PC-3 (cell line): ENCODE results near the gene FKTN.

ENCODE experiments used
- CTCF ChIP-seq: fragments of 300-600 bp; sonication (generic); conservative IDR thresholded peaks from 2 replicates; pipeline ENCODE4 v1.5.1; 2017; ENCODE audit warnings: antibody characterized with exemption, low read depth, mild to moderate bottlenecking, low read length
- EZH2 ChIP-seq: fragments of 300-600 bp; sonication (generic); IDR thresholded peaks from one replicate; pipeline ENCODE4 v1.6.1; 2017; ENCODE audit warnings: antibody characterized with exemption, mild to moderate bottlenecking, low read length; ENCODE audit not compliant: unreplicated experiment
- EZH2phosphoT487 ChIP-seq: fragments of 300-600 bp; sonication (generic); IDR thresholded peaks from 2 replicates; pipeline ENCODE4 v1.6.1; 2018; ENCODE audit warnings: mild to moderate bottlenecking, antibody characterized with exemption, low read length, borderline replicate concordance

- no peak for TF ChIP-seq CTCF
- no peak for TF ChIP-seq EZH2
- no peak for TF ChIP-seq EZH2phosphoT487
Measured at GRCh38 chr9:105636331-105636730, 78.4 kb downstream of the FKTN start.
